HG03039 (cell line): Measurements from ENCODE around the gene RACK1.

Experiments
- ATAC-seq: cut with Tn5 transposase; IDR thresholded peaks from one replicate; pipeline ENCODE4 v1.9.1; 2021; ENCODE audit warnings: mild to moderate bottlenecking, moderate library complexity; ENCODE audit not compliant: unreplicated experiment

The RACK1 gene

DNA sequence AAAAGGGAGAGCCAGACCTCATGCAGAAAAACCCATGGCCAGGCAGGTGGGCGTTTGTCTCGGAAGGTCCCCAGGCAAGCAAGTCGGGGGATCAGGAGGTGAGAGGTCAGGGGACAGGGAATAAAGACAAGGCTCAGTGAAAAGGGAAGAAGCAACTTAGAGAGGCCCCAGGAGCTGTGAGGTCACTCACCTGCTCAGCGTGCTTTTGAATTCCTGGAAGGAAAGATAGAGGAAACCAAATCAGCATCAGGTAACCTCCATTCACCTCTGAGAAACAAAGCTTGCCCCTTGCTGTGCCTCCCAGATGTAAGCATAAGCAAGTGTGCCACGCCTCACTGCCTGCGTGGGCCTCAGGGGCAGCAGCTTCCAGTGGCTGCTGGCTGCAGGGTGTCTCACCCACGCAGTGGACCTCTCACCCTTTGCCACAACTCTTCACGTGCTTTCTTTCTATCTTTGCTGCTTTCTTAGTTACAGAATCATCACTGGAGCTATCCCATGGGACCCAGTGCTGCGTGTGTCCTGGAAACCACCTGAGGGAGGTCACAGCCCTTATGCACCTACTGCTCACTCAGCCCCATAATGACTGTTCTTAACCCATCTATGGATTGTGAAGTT, 44.7 kb downstream of the RACK1 start:
- ATAC-seq = peak; percentile 60

DNA sequence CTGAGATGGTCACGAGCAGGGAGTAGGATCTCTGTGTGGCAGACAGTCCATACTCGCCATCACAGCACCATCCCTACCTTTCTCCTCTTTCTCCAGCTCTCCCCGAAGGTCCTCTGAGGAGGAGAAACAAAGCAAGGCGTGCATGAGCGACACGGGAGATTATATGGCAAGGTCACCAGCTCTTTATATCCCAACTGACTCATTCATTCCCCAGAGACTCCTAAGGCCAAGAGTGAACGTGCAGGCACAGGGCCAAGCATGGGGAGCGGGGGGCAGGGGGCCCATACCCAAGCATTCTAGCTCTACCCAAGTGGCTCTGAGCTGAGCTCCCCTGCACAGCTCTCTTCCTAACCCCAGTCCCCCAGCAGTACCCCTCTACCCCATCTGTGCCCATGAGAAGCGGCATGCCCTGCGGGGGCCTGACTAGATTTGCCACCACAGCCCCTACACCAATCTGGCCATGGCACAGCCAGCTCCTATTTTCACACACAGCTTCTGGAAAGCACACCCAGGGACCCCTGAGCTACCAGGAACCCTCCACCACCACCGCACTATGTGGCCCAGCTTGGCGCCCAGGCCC, 45.5 kb downstream of the RACK1 start:
- no peak for ATAC-seq

DNA sequence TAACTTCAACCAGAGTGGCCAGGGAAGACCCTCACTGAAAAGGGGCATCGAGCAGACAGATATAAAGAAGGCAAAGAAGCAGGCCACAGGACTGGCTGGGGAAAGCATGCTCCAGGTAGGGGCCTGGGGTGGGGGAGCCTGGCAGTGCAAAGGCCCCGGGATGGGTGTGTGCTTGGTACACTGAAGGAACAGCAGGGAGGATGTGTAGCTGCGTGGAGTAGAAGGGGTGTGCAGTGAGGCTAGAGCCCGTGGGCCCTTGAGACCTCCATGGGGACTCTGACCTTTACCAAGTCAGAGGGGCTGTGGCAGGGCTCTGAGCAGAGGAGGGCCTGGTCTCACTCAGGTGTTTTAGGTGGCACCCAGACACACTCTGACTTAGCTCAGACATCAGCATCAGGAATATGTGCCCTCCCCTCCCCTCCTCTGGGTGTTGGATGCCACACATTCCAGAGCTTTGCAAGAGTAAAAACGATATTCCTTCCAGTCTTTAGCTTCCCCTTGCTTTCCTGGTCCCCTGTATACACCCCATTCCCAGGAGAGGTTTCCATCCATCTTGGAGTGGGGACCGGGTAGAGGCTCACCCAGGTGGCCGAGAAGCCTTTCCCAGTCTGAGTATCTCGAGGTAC, 46.3 kb downstream of the RACK1 start:
- ATAC-seq = no peak

DNA sequence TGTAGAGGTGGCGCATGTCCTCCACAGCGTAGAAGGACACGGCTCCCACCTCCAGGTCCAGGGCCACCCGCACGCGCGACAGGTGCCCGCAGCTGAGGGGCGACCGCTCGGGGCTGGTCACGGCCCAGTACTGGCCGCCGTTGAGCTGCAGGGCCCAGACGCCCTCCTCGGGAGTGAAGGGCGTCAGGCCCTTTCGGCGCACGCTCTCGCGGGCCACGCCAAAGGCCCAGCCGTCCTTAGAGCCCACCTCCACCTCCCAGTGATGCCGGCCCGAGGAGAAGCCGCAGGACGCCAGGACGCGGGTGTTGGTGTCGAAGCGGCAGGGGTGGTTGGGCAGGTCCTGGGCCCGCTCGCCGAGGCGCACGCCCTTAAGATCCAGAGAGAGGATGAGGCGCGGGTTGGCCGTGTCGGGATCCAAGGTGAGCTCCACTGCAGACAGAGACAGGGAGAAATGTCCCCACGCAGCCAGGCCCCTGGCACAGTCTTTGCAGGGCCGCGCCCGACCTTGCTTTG, 48.4 kb downstream of the RACK1 start:
- no peak for ATAC-seq

DNA sequence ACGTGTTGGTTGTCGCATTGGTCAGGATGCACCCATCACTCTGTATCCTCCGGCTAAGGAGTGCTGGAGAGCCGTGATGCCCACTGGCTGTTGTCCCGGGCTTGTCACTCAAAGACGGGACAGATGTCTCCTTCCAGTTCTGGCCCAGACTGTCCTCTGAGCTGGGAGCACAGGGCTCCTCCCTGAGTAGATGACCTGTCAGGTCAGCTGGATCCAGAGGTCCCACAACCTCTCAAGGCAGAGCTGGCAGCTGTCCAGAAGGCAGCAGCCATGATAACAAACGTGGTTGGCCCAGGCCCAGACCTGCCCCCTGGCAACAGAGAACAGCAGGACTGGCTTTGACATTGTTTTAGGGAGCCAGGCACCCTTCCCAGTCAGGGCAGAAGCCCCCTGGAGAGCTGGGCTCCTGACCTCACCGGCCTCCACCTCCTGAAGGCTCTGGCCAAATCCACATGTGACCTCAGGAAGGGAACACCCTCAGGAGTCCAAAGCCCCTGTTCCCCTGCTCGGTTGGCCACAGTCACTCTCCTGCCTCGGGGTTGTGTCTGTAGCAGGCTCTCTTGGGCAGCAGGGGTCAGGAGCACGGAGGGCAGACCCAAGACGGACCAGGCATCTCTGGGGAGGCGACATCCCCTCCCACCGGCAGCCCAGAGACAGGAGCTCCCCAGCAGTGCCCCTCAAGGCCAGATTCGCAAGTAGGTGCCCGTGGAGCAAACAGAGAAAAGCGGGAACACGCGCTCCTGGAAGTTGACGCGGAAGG, 49.0 kb downstream of the RACK1 start:
- ATAC-seq = no peak

DNA sequence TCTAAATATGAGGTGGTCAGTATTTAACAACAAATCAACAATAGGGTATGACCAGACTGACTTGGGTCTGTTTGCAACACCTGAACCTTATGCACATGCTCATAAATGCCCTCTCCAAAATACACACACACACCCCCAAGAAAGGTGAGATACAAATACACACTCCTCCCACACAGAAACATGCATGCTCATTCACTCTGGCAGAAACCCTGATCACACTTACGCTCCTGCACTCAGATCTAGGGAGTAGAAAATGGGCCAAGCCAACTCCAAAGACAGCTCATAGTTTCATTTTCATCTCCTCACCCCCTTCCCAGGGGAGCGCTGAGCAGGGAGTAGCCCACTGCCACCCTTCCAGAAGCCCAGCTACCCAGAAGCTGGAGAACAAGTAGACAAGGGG, 50.0 kb downstream of the RACK1 start:
- ATAC-seq = no peak

DNA sequence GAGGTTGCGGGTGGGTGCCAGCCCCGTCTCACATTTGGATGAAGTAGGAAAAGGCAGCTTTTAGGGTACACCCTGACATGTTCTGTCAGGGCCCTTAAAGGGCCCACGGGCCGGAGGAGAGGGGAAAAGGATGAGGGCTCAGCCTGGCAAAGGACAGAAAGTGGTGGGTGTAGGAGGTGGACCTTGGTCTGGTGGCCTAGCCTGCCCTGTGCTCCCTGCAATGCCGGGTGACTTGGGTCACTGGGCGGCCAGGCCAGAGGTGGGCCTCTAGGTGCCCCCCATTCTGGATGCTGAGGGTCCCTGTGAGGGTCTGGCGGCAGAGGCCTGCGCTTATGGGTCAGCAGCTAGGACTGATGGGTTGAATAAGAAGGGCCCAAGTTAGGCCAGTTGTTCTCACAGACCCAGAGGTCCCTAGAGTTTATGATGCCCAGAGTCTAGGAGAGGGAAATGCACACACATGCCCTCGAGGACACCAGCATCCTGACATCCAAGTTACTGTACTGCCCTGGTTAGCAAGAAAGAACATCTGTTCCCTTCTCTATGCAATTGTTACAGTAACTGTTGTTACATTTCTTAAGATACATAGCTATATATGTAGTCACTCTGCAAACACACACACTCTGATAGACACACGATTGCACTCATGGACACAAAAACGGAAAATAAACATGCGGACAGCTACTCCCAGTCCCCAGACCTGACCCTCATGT, 51.2 kb downstream of the RACK1 start:
- ATAC-seq = no peak

DNA sequence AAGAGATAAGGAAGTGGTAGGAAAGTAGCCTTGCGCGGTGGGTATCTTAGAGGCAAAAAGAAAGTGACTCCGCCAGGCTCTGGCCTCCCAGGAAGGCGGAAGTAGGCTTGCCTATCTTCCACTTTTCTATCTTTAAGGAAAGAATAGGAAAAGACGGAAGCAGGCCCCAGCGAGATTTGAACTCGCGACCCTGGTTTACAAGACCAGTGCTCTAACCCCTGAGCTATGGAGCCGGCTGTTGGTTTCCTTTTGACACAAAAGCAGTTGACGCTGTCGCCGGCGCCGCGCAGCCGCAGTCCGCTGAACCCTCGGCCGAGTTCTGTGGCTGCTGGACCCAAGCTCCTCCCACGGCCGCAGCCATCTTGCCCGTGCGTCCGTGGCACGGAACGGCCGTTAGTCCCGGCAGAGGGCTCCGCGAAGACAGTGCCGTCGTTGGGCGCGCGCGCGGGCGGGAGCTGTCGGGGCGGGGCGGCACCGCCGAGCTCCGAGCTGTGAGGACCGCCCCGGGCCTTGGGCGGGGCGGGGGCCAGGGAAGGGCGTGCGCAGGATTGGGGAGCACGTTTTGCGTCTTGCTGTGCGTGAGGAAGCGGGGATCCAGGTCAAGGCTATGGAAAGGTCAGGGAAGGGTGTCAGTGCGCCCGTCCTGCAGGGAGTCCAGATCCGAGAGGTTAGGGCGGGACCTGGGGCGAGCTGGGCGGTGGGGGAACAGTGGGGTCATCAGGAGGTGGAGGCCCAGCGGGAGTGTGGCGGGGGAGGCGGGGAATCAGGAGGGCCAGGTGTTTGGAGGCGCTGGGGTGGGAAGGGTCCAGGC, 52.0 kb downstream of the RACK1 start:
- peak; percentile 52 for ATAC-seq

DNA sequence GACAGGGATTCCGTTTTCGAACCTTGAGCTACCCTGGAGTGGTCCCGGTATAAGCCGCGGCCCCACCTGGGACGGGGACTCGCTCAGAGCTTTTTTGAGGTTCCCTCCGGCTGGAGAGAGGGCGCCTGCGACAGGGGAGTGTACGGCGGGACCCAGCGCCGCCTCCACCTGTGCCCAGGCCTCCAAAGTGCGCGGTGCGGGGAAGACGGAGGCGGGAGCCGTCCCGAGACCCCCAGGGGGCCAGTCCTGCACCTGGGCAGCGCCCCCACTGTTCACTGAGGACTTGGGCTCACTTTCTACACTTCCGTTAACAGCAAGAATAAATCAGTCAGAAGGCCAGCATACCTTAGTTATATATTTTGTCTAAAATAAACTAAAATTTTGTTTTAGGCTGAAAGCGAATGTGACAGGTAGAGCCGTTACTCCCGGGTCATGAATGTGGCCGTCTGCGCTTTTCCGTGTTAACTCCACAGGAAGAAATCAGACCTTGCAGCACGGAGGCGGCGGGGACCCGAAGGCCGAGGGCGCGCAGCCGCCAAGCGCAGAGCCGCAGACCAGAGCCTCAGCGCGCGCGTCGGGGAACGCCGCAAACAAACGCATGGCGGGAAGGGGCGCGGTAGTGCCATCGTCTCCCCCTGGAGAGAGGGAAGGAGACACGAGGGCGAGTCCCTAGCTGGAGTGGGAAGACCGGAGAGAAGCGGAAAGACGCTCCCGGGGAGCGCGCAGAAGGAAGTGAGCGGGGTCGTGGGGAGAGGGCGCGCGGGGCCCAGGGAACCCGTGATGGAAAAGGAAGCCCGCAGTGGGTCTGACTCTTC, 52.8 kb downstream of the RACK1 start:
- ATAC-seq = peak; percentile 2

DNA sequence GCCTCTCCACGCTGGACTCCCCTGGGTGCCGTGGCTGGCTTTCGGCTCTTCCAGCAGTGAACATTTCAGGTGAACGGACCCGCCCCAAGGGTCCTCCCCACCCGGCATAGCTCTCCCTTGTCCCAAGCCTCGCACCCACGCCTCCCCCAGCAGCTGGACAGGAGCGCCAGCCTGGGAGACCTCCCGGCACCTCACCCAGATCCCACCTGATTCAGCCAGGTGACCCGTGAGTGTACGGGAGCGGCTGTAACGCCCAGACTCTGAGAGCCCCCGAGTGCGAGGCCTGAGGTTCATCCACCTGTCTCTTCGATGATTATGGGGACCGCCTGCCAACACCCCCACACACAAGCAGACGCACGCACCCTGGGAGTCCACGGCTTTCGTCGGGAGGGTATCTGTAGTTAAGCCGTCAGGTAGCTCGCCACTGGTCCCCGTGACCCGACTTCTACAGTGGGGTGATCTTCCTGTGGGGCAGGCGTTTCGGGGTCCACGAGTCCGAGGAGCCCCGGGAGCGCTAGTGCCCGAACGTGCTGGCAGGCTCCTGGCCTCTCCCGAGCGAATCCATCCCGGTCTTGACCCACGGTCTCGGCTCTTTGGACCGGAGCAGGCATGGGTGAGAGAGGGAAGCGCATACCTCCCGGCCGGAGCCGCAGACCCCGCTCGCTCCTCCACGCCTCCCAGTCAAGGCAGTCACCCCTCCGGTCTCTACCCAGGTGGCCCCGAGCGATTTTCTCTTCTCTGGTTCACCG, 53.6 kb downstream of the RACK1 start:
- ATAC-seq = no peak

DNA sequence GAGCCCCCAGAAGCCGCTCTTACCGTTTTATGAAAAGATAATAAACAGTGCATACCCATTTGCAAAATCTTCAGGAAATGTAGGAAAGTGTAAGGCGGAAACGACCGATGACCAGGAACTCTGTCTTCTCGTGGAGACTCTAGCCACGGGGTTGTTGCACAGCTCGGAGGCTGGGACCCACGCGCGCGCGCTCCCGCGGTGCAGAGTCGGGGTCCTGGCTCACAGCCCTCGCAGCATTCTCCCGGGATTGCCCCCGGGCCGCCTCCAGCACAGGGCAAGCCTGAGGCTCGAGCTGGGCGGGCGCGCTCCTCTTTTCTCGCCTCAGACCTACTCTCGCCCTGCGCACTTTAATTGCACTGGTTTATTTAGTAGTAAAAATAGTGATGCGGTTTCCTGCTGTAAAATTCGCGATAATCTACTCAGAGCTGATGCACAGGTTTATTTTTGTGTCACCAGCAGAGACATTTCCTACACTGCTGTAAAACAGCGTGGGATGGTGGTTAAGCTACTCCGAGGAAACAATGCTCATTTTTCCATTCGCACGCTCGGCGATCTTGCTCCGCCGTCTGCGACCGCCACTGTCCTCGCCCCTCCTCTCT, 54.2 kb downstream of the RACK1 start:
- ATAC-seq = no peak

DNA sequence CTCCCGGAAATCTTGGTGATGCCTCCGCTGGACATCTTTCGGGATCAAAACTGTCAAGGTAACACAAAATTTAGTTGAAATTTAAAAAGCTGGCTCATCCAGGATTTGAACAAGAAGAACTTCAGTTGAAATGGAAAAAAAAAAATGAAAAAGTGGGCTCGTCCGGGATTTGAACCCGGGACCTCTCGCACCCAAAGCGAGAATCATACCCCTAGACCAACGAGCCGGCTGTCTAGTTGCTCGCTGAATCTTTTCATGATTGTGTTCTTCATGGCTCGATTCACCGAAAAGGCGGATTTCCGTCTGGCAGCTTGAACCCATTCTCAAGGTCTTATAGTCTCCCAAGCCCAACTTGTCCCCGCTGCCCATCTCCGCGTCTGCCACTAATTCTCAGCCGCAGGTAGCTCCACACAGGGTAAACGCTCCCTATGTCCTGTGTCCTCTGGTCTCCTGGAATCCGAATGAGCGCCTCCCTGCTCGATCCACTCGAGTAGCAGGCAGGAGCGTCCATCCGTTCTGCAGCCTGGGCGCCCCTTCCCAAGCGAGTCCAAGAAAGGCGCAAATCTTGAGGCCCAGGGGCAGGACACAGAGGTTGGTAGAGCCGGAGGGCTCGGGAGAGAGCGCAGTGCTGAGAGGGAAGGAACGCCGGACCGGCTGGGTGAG, 54.9 kb downstream of the RACK1 start:
- ATAC-seq = no peak

DNA sequence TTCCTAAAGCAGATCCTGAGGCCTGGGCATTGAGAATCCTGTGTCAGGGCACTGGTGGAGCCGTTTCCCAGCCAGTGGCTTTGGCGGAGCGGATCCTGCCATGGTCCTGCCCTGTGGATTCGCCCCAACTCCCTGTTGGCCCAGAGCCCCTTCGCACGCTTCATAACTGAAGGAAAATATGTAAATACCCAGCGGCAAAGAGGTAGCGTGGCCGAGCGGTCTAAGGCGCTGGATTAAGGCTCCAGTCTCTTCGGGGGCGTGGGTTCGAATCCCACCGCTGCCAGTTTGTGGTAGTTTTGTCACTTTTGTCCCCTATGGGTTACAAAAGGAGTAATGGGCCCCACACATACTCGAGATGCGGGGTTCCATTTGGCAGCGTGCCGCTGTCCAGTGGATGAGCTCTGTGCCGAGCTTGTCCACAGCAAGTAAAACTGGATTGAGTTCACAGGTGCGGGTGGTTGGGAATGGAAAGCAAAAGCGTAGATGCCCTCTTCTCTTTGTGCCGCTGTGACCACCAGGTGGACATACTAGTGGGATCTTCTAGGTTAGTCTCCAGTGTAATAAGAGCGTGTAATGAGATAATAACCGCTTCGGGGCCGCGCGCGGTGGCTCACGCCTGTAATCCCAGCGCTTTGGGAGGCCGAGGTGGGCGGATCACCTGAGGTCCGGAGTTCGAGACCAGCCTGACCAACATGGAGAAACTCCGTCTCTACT, 56.0 kb downstream of the RACK1 start:
- ATAC-seq = no peak

DNA sequence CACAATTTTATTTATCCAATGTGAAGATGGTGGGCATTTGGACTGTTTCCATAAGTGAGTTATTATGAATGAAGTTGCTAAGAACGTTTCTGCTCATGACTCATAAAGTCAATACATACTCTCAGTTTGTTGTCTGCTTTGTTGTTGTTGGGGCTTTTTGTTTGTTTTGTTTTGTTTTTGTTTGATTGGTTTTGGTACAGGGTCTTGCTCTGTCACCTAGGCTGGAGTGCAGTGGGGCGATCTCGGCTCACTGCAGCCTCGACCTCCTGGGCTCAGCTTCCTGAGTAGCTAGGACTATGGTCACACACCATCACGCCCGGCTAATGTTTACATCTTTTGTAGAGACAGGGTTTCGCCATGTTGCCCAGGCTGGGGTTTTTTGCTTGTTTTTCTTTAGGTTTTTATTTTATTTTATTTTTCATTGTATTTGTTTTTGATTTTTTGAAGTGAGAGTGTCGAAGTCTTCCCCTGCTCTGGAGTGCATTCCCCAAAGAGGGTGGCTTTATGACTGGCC, 56.7 kb downstream of the RACK1 start:
- ATAC-seq = no peak
